GM19025 (cell line): ENCODE measurements around the gene ZNF385D.

Experiments used
- ATAC-seq: cut with Tn5 transposase; IDR thresholded peaks from one replicate; pipeline ENCODE4 v1.9.1; 2021; ENCODE audit warnings: mild to moderate bottlenecking, low read depth, moderate library complexity; ENCODE audit not compliant: unreplicated experiment

The ZNF385D gene

GRCh38 chr3:21750831-21751391 is at the start of gene ZNF385D:
TSS of gene ZNF385D (minus strand) at chr3:21751210. CDS start at chr3:21750916, 294 bp downstream.
- ATAC-seq, result no peak

- ATAC-seq, result no peak
Observed at GRCh38 chr3:21798356-21799088, 47.5 kb upstream of the ZNF385D start.

- no peak for ATAC-seq
Observed at GRCh38 chr3:21795921-21796320, 44.9 kb upstream of the ZNF385D start.

GRCh38 chr3:21795152-21795837 is 44.3 kb upstream of the ZNF385D start:
- no peak for ATAC-seq

GRCh38 chr3:21794291-21794690 is 43.3 kb upstream of the ZNF385D start:
- ATAC-seq, result no peak

- no peak for ATAC-seq
Observed at GRCh38 chr3:21792176-21792575, 41.2 kb upstream of the ZNF385D start.

GRCh38 chr3:21791356-21791755 is 40.3 kb upstream of the ZNF385D start:
- no peak for ATAC-seq

GRCh38 chr3:21790466-21790865 is 39.5 kb upstream of the ZNF385D start:
- ATAC-seq, result no peak

GRCh38 chr3:21789730-21790129 is 38.7 kb upstream of the ZNF385D start:
- ATAC-seq, result no peak

GRCh38 chr3:21786438-21786797 is 35.4 kb upstream of the ZNF385D start:
- no peak for ATAC-seq

GRCh38 chr3:21785765-21786437 is 34.9 kb upstream of the ZNF385D start:
- ATAC-seq, result no peak

- no peak for ATAC-seq
Observed at GRCh38 chr3:21783839-21784238, 32.8 kb upstream of the ZNF385D start.

- no peak for ATAC-seq
Observed at GRCh38 chr3:21781355-21781754, 30.3 kb upstream of the ZNF385D start.

GRCh38 chr3:21779909-21780308 is 28.9 kb upstream of the ZNF385D start:
- ATAC-seq, result no peak

- no peak for ATAC-seq
Observed at GRCh38 chr3:21778715-21779114, 27.7 kb upstream of the ZNF385D start.

GRCh38 chr3:21777821-21778220 is 26.8 kb upstream of the ZNF385D start:
- ATAC-seq, result no peak

GRCh38 chr3:21766002-21766401 is 15.0 kb upstream of the ZNF385D start:
- ATAC-seq, result no peak

- no peak for ATAC-seq
Observed at GRCh38 chr3:21755896-21756295, 4.9 kb upstream of the ZNF385D start.

- no peak for ATAC-seq
Observed at GRCh38 chr3:21754839-21755238, 3.8 kb upstream of the ZNF385D start.

GRCh38 chr3:21752749-21753347 is 1.8 kb upstream of the ZNF385D start:
- no peak for ATAC-seq

- ATAC-seq, result no peak
Observed at GRCh38 chr3:21751886-21752285, 876 bp upstream of the ZNF385D start.
